DMS114 treated with DMSO at 0.1 percent for 48 hours (cell line): ENCODE results near the gene ZFAND2A.
"Not testable (repeated sequence)": the region's sequence is repeated elsewhere in the genome, so short reads cannot be mapped to it uniquely, and the experiment has no call there.

ENCODE experiments used
- DNase-seq: peaks from one replicate; lab custom pipeline; 2025; ENCODE audit not compliant: unreplicated experiment; lab: John Stamatoyannopoulos, UW

Gene ZFAND2A

DNA sequence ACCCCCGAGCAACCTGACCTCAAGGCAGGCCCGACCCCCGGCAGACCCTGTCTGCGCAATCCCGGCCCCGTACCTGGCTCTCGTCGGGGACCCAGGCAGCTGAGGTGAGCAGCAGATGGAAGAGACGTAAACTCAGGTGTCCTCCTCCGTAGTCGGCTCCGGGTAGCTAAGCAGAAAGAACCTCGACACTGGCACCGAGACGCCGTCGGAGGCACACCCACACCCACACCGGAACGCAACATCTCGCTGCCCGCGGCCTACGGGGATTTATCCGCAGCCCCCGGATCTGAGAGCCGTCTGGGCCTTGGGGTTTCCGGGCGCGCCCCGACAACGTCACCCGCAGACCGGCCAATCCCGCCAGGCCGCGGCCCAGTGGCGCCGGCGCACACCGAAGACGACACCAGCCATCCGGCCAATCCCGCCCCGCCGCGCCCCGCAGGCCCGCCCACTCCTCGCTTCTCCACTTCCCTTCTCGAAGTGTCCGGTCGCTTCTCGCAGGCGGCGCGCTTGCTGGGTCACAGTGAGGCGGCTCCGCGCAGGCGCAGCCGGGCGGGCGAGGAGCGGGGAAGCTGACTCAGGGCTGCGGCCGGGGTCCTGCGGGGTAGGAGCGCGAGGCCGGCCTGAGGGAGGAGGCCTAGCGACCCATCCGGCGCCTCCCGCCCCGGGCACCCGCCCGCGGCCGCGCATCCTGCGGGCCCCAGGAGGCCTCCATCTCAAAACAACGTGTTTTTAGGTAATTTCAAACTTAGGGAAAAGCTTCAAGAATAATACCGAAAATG is at the start of gene ZFAND2A:
Gene ZFAND2A, minus strand, starts transcription at position 306 of the 779 bp plus-strand sequence. CDS start 1,984 bp downstream, outside the sequence.
- DNase-seq: peak; percentile 94

DNA sequence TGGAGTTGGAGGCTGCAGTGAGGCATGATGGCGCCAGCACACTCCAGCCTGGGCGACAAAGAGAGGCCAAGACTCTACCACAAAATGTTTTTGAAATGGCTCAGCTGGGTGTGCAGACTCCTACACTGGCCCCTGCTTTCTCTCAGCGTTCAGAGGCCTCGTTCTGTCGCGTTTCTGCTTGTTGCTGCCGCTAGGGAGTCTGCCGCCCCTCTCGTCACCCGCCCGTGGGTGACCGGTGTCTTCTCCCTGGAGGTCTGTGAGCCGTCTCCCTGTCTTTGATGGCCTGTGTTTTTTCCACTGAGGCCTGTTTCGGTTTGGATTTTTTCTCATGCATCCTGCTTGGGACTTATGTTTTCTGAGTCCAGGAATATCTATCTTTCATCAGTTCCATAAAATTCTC is 49.1 kb upstream of the ZFAND2A start:
- no peak for DNase-seq

DNA sequence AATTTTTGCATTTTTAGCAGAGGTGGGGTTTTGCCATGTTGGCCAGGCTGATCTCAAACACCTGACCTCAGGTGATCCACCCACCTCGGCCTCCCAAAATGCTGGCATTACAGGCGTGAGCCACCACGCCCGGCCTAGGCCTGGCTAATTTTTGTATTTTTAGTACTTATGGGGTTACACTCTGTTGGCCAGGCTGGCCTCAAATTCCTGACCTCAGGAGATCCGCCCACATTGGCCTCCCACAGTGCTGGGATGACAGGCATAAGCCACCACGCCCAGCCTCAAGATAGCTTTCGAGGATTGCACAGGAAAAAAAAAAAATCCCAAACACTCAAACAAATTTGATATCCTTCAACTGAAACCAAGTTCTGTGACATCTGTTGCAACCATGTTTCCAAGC is 45.7 kb upstream of the ZFAND2A start:
- not testable (repeated sequence) for DNase-seq

DNA sequence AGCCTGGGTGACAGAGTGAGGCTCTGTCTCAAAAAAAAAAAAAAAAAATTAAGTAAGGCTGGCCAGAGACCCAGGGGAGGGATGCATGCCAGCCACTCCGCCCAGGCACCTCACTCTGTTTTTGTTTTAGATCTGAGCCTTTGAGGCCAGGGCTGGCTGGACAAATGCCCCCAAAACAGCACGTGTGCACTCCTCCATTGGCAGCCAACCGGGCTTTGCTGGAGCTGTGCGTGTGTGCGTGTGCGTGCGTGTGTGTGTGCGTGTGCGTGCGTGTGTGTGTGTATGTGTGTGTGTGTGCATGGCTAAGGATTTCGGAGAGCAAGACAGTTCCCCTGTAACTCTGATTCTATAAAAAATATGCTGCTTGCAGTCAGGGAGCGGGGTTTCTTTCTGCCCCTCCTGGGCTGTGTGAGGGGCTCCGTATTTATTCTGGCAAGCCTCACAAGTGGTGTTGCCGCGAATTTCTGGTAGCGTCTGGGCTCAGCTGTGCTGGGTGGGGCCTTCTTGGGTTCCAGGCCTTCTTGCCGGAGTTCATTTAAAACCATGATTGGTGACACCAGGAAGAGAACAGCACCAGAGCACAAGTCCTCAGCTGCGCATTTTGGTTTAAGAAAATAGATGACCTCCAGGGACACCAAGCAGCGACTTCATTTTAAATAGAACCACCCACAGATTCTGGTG is 44.6 kb upstream of the ZFAND2A start:
- no peak for DNase-seq

- not testable (repeated sequence) for DNase-seq
These were observed 42.9 kb upstream of the ZFAND2A start for GRCh38 chr7:1202914-1203313.

DNA sequence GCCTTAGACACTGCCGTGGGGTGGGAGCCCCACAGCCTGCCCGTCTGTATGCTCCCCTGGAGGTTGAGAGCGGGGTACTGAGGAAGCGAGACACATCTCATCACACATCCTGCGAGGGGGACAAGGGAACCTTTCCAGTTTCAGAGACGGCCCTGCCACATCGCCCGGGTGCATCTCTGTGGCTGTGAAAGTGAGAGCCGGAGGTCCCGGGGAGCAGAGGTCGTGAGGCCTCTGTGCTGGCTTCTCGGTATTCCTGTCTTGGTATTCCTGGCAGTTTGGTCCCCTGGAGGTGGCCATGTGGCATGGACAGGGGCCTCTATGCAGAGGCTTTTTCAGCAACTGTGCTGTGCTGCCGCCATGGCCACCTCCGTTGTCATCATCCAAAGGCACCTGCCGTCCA is 41.9 kb upstream of the ZFAND2A start:
- no peak for DNase-seq

DNA sequence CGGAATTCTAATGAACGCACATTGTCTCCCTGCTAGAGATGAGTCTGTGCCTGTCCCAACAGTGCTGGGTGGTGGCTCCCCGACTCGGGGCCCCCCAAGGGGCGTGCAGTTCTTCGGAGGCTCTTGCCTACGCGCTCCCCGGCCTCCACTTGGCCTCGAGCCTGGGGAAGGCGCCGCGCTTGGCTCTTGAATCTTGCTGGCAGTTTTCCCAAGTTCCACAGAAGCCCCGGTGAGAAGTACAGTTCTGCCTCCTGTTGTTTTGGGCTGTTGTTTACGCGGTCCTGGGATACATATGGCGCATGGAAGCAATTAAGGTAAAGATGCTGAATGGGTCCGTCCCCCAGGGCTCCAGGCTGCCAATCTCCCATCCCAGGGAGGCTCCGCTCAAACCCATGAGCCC is 40.0 kb upstream of the ZFAND2A start:
- DNase-seq: no peak

DNA sequence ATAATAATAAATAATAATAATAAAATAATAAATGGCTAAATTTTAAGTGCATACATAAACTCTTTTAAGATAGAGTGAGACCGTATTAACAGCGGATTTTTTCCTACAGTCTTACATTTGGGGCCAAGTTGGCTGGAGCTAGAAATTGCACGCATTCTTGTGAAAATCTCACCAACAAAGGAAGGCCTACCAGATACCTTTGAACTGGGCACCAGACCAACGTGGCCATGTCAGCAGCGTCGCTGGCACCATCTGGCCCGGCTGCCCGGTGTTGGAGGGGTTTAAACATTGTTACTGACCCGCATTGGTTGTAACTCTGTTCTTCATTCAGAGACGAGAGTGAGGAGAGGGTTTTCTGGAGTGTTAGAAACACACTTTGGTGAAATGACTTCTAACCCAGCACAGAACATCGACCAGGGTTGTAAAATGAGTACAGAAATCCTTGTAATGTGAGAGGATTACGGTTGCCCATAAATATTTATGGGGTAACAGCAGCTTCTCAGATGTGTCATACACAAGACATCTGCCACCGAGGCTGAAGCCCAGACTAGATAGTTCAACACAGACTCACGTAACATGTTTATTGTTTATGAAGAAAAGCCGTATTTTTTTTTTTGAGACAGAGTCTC is 38.1 kb upstream of the ZFAND2A start:
- no peak for DNase-seq

DNA sequence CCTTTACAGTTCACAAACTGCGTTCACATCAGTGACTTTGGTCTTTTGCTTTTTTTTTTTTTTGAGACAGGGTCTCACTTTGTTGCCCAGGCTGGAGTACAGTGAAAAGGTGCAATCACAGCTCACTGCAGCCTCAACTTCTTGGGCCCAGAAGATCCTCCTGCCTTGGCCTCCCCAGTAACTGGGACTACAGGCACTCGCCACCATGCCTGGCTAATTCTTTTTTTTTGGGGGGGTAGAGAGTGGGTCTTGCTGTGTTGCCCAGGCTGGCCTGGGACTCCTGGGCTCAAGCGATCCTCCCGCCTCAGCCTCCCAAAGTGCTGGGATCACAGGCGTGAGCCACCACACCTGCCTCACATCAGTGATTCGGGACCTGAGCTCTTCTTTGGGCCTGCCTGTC is 37.0 kb upstream of the ZFAND2A start:
- no peak for DNase-seq

GRCh38 chr7:1196441-1196840 is 36.4 kb upstream of the ZFAND2A start:
- DNase-seq: not testable (repeated sequence)

DNA sequence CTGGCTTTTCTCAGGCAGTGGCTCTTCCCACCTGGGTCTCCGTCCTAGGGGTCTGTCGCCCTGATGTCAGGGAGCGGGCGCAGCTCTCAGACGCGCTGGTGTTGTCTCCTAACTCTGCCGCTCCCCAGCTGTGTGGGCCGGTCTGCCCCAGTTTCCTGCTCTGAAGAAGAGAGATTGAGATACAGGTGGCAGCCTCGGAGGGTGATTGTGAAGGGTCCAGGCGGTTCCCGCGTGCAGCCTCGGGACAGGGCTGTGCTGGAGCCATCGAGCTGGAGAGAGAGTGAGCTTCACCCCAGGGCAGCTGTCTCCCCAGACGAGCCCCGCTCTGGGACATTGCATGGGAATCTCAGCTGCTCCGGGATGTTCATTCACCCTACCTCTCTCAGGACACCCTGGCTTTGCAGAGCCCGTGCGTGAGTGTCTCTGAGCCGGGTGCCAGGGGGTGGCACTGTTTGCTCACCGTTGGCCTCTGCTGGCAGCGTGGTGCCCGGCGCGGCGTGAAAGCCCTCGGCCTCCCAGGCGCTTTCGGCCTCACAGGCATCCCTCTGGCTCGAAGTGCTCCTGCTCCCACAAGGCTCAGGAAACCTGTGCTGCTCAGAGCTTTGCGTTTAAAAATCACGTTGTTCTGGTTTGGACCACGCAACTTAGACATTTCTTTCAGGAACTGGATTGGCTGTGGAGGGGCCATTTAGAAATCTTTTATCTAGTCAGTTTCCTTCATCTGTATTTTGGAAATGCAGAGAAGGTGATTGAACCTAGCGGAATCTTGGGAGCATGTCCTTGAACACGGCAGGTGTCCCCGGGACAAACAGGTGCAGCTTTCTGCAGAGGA is 33.8 kb upstream of the ZFAND2A start:
- DNase-seq: peak; percentile 38

- no peak for DNase-seq
These were observed 32.2 kb upstream of the ZFAND2A start for GRCh38 chr7:1192171-1192676.

DNA sequence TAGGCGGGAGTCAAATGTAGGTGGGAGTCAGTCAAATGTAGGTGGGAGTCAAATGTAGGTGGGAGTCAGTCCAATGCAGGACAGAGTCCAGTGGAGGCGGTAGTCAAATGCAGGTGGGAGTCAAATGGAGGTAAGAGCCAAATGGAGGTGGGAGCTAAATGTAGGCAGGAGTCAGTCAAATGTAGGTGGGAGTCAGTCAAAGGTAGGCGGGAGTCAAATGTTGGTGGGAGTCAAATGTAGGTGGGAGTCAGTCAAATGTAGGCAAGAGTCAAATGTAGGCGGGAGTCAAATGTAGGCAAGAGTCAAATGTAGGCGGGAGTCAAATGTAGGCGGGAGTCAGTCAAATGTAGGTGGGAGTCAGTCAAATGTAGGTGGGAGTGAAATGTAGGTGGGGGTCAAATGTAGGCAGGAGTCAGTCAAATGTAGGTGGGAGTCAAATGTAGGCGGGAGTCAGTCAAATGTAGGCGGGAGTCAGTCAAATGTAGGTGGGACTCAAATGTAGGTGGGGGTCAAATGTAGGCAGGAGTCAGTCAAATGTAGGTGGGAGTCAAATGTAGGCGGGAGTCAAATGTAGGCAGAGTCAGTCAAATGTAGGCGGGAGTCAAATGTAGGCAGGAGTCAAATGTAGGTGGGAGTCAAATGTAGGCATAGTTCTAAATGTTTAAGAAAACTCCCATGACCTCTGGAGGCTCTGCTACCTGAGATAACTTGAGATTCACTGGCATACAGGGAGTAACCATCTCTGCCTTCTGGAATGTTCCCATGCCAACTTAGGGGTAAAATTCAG is 30.2 kb upstream of the ZFAND2A start:
- DNase-seq: no peak

DNA sequence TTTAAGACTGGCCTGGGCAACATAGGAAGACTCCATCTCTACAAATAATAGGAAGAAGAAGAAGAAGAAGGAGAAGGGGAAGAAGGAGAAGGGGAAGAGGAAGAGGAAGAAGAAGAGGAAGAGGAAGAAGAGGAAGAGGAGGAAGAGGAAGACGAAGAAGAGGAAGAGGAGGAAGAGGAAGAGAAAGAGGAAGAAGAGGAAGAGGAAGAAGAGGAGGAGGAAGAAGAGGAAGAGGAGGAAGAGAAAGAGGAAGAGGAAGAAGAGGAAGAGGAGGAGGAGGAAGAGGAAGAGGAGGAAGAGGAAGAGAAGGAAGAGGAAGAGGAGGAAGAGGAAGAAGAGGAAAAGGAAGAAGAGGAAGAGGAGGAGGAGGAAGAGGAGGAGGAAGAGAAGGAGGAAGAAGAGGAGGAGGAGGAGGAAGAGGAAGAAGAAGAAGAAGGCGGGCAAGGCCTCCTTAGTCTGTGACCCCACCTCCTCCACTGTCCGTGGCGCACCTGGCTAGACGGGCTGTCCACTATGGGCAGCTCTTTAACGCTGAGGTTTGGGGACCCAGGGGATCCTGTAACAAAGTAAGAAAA is 28.8 kb upstream of the ZFAND2A start:
- no peak for DNase-seq

DNA sequence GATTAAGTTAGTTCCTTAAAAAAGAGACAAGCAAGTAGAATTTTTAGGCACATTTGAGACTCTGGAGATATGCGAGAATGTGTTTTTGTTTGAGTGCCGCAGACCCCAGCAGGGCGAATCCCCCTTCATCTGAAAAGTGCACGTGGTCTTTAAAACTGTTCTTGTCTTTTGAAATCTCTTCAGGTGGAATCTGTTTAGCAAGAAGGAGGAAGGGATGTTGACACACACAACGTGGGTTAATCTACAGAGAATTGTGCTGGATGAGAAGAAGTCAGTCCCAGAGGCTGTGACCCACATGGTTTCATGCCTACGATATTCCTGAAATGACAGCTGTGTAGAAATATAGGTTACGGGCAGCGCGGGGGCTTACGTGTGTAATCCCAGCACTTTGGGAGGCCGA is 27.1 kb upstream of the ZFAND2A start:
- no peak for DNase-seq

- DNase-seq: no peak
These were observed 21.6 kb upstream of the ZFAND2A start for GRCh38 chr7:1181640-1182039.

DNA sequence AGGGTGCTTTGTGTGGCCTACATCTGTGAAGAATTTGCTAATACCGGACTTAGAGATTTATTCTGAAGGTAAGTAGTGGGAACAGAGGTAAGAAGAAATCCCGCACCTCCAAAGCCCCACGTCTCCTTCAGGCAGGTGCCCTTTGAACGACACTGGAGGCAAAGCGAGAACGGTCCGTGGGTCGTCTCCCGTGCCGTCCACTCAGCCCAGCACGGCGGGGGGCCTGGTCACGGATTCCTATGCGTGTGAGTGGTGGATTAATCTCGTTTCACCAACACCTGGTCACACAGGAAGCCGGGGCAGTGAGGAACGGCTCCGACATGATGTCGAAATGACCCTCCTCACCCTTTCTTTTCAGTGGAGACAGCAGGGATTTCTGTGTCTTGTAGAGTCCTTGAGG is 21.0 kb upstream of the ZFAND2A start:
- DNase-seq: no peak

DNA sequence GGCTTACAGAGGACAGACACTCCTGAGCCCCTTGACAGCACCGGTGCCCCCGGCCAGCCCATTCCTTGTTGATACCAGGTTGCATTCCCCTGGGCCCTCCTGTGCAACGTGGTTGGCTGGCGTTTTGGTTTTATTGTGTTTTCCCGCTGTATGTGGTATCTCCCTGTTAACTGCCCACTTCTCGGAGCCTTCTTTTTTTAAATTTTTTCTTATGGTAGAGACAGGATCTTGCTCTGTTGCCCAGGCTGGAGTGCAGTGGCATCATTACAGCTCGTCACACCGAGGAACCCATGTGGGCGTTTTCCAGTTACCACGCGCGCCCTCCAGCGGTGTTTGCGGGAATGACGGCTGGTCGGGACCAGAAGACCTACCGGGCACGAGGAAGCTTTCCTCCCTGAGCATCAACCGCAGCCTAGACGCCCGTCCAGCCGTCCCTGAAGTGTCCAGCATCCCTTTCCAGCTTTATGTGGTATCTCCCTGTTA is 16.9 kb upstream of the ZFAND2A start:
- no peak for DNase-seq

DNA sequence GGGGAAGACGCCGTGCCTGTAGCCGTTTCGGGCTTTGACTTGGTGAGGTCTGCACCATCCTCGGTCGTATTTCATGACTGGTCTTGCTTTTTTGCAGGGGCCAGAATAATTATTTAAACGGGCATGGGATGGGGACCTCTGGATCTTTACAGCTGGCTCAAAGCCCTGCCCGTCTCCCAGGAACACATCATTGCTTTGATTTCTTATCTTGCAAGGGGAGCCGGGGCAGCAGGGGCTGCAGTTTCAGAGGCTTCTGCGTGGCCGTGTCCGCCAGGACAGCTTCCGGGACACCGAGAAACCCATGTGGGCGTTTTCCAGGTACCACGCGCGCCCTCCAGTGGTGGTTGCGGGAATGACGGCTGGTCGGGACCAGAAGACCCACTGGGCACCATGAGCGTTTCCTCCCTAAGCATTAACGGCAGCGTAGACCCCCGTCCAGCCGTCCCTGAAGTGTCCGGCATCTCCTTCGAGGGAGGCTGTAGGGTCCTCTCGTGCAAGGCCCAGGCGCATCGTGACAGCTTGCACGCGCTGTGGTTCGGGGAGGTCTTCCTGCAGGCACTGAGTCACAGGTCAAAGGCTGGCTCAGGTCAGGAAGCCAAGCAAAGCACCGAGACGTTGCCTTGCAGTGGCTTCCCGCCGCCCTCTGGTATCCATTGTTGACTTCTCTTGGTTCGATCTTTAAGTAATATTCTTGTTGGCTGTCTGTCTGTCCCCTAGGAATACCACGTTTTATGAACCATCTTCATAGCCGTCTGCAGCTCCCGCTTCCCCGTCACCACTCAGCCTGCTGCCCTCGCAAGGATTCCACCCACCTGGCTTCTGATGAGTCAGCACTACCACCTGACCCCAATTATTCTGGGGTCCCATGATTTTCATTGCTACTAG is 16.2 kb upstream of the ZFAND2A start:
- DNase-seq: no peak
